Body of pancreas (tissue), 4 donors: Measurements from ENCODE around the gene NEDD4L. TPM values are rescaled to one million over a fixed set of nuclear protein-coding genes. Genes with fewer than 3 reads are reported as not detected.

Experiments used
- ATAC-seq: fragments of 150-250 bp; one replicate; pipeline ENCODE4 v1.9.1; 2016
- DNase-seq, 4 donors: peaks; one replicate each; pipeline ENCODE4 v3.0.0-alpha.2; 2019
- H3K27ac ChIP-seq, 4 donors: fragments of 200-600 bp; sonication (generic); 1 replicate in 3 of 4; 2 replicates in 1 of 4; pipeline versions ENCODE4 v1.5.1 to v1.6.1; 2016 to 2019; ENCODE audit warnings: mild to moderate bottlenecking in 1 of 4, mixed read lengths in 1 of 4, moderate library complexity in 1 of 4
- H3K27me3 ChIP-seq, 2 donors: fragments of 200-600 bp; sonication (generic); one replicate each; pipeline ENCODE4 v1.6.0; 2016; ENCODE audit warnings: mild to moderate bottlenecking in 1 of 2
- H3K36me3 ChIP-seq, 2 donors: fragments of 200-600 bp; sonication (generic); replicated peaks in 1 of 2; 2 replicates each; pipeline ENCODE4 v1.5.1; 2016; ENCODE audit warnings: low read depth in 2 of 2; ENCODE audit not compliant: insufficient read depth in 1 of 2
- H3K4me1 ChIP-seq: fragments of 200-600 bp; sonication (generic); one replicate; pipeline ENCODE4 v1.6.0; 2016
- H3K4me3 ChIP-seq, 2 donors: fragments of 200-600 bp; sonication (generic); 1 replicate in 1 of 2; 2 replicates in 1 of 2; pipeline ENCODE4 v1.5.1; 2016 to 2019
- H3K9me3 ChIP-seq, 3 donors: fragments of 200-600 bp; sonication (generic); 1 replicate in 2 of 3; 2 replicates in 1 of 3; pipeline ENCODE4 v1.5.1; 2016
- CTCF ChIP-seq, 7 experiments: fragments of 450-650 bp in 4 of 7; fragments of 200-600 bp in 3 of 7; sonication (generic) in 3 of 7; IDR thresholded peaks; one replicate each; pipeline ENCODE4 v1.5.1; 2016 to 2019; ENCODE audit warnings: antibody characterized with exemption in 7 of 7
- POLR2A ChIP-seq, 3 donors: fragments of 450-650 bp; IDR thresholded peaks; one replicate each; pipeline ENCODE4 v1.6.1; 2016; ENCODE audit warnings: antibody characterized with exemption in 3 of 3, mild to moderate bottlenecking in 2 of 3
- WGBS, 2 donors: methylation state at CpG; one replicate each; pipeline ENCODE4 v1.1.5; 2017; 5-methylcytosine and 5-hydroxymethylcytosine counted together
- intact Hi-C: fragments of 100-400 bp; cut with DNase I; formaldehyde crosslinking; loops from one replicate; pipeline ENCODE4 v1.15.1; 2023
- total RNA-seq, 2 donors: library from RNA; depleted of rRNA; stranded (reverse); fragments of >200 nt; gene quantifications; one replicate each; pipeline ENCODE4 v1.1.0, GENCODE V29; 2016

Gene NEDD4L
- total RNA-seq, 2 donors from 2014 or later = 105 to 108 TPM

DNA sequence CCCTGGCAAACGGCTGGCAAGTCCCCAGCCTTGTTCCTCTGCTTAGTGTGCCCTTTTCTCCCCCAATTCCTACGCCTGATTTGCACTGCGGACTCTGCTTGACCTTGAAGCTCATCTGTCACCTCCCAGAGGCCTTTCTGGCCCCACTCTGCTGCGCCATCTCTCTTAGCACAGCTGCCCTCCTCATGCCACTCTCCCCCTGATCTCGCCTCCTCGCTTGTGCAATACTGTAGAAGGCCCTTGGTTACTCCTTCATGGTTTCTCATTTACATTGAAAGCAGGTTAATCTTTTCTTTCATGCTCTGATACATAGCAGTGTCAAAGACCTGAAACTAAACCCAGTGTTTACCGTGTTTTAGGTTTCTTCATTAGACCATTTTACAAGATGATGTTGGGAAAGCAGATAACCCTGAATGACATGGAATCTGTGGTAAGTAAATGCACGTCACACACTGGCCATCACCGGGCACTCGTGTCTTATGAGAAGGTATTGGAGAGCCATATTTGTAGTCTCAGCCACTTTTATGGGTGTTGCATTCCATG is 326.1 kb downstream of the NEDD4L start:
- Histone ChIP-seq H3K27me3 (no peaks in the 10 kb centered on the region), H3K4me3 (no peak overlapping the region), H3K9me3 (no peaks in the 10 kb centered on the region), H3K36me3 (peaks cover 0 to 25% of the 10 kb centered on the region in 2 donors), H3K27ac (no peak overlapping the region), H3K4me1 (no peaks in the 10 kb centered on the region)
- WGBS, 2 donors = 91 to 95% methylated on average over 10 of the region's 10 CpGs
- ATAC-seq (no peak), DNase-seq (no peak)
- intact Hi-C loops = no loop called here
- no peak for TF ChIP-seq CTCF (IDR thresholded peaks at IDR 0.05)
- no peak for TF ChIP-seq POLR2A (IDR thresholded peaks at IDR 0.05)

GRCh38 chr18:58370612-58371011 is 326.6 kb downstream of the NEDD4L start:
- ATAC-seq = no peak
- 89 to 91% methylated on average over 5 of the region's 5 CpGs for WGBS, 2 donors
- intact Hi-C loops = no loop called here

DNA sequence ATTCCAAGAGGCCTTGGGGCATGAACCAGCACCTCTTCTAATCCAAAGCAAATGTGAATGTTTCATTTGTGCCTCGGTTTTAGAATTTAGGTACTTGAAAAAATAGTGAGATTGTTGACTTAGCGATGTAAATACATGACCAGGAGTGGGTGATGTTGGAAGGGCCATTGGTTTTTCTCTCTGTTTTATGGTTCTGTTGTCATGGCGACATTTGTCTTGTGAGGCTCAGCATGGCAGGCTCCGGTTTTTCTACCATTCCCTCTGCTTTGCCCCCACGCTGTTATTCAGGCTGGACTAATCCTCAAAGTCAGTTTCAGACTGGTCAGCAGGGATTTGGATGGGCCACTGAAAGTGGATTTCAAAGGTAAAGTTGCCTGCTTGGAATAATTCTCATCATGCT is 329.5 kb downstream of the NEDD4L start:
- no peaks in the 10 kb centered on the region for H3K9me3 ChIP-seq
- H3K27me3 ChIP-seq = no peaks in the 10 kb centered on the region
- H3K27ac ChIP-seq = no peak overlapping the region
- ATAC-seq (no peak), DNase-seq (no peak)
- no peak for TF ChIP-seq POLR2A (IDR thresholded peaks at IDR 0.05)
- no peak for TF ChIP-seq CTCF (IDR thresholded peaks at IDR 0.05)
- WGBS, 2 donors = 95 to 96% methylated on average over 5 of the region's 5 CpGs
- no peak overlapping the region for H3K4me3 ChIP-seq
- intact Hi-C loops = no loop called here
- H3K36me3 ChIP-seq = peaks cover 0 to 22% of the 10 kb centered on the region in 2 donors
- peaks cover 10% of the 10 kb centered on the region for H3K4me1 ChIP-seq

More at GRCh38 chr18:58370612-58371011, 326.6 kb downstream of the NEDD4L start:
- no peaks in the 10 kb centered on the region for H3K27me3 ChIP-seq
- no peak for DNase-seq
- peaks cover 0 to 29% of the 10 kb centered on the region in 2 donors for H3K36me3 ChIP-seq
- H3K27ac ChIP-seq = no peak overlapping the region
- no peaks in the 10 kb centered on the region for H3K4me1 ChIP-seq
- H3K9me3 ChIP-seq = no peaks in the 10 kb centered on the region
- H3K4me3 ChIP-seq = no peak overlapping the region
- TF ChIP-seq CTCF (IDR thresholded peaks at IDR 0.05) (no peak), POLR2A (IDR thresholded peaks at IDR 0.05) (no peak)

- H3K9me3 ChIP-seq = no peaks in the 10 kb centered on the region
- WGBS, 2 donors = 88 to 94% methylated on average over 8 of the region's 8 CpGs
- peaks cover 10% of the 10 kb centered on the region for H3K4me1 ChIP-seq
- H3K36me3 ChIP-seq = peaks cover 0 to 17% of the 10 kb centered on the region in 2 donors
- H3K27me3 ChIP-seq = no peaks in the 10 kb centered on the region
- ATAC-seq (no peak), DNase-seq (no peak)
- H3K4me3 ChIP-seq = no peak overlapping the region
- TF ChIP-seq CTCF (IDR thresholded peaks at IDR 0.05) = no peak
- TF ChIP-seq POLR2A (IDR thresholded peaks at IDR 0.05) = no peak
- intact Hi-C loops = no loop called here
- no peak overlapping the region for H3K27ac ChIP-seq
These were observed 331.0 kb downstream of the NEDD4L start for GRCh38 chr18:58375051-58375450.
